GM21390 (cell line): Measurements from ENCODE around the gene CTTN.
"Not testable (repeated sequence)": the region's sequence is repeated elsewhere in the genome, so short reads cannot be mapped to it uniquely, and the experiment has no call there.

ENCODE experiments used
- ATAC-seq: cut with Tn5 transposase; IDR thresholded peaks from one replicate; pipeline ENCODE4 v1.9.1; 2021; ENCODE audit not compliant: unreplicated experiment

The CTTN gene

DNA sequence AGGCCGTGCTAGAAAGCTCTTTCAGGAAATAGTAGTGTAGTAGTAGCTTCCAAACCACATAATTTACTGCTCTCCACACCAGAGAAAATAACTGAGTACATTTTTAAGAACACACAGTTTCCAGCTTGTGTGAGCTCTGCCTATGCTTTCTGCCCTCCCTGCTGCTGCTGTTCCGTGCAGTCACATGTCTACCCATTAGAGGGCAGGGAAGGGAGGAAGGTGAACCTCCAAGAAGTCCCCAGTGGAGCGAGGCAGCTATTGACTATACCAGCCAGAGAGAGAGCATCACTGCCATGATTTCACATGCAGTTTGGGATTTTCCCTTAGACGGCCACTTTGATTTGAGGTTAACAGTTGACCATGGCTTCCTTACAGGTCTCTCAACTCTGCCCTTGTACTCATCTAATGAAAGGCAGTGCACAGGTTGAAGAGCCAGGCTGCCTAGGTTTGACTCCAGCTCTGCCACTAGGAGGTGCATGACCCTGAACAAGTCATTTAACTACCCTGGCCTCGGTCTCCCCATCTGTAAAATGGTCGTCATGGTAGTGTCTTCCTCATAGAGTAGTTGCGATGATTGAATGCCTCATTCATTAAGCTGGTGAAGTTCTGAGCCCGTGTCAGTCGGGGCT is 19.7 kb upstream of the CTTN start:
- no peak for ATAC-seq

- ATAC-seq: no peak
Measured at GRCh38 chr11:70381350-70381749, 17.0 kb upstream of the CTTN start.

DNA sequence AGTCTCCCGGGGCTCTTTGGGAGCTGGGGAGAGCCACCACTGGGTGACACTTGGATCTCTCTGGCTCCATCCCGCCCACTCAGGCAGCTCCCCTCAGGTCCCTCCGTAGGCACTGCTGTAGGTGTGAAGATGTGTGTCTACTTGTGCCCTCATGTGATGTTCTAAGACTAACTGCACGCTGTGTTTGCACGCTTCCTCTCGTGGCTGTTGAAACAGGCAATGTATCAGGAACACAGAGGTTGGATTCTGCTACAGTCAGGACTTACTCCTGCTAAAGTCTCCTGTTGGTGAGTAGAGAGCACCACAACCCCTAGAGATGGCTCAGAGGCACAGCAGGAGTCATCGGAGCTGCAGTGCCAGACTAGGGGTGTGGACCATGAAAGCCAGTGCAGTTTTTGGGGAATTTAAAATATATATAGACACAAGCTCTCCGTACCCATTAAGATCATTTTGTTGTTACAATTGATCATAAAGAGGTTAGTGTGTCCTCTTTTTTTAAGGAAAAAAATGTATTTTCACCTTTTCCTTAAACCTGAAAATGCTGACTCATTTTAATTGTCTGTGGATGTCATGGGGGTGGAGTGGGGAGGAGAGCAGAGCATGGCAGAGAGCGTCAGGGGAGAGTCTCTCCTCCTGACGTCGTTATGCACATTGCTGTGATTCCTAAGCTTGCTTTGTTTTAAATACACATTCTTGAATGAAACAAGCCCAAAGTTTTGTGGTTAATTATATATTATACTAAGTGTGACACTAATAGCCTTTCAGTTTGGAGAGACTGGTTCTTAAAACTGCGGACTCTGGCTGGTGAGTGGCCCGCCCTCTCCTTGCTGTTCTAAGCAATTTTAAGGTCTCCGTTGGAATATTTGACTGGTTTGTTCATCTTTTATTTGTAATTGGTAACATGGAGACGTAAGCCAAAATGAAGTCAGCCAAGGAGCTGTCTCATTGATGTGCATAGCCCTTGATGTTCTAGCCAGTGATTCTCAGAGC is 16.2 kb upstream of the CTTN start:
- ATAC-seq: no peak

GRCh38 chr11:70383664-70384565 is 14.4 kb upstream of the CTTN start:
- ATAC-seq: no peak

- ATAC-seq: no peak
Measured at GRCh38 chr11:70384566-70385152, 13.7 kb upstream of the CTTN start.

DNA sequence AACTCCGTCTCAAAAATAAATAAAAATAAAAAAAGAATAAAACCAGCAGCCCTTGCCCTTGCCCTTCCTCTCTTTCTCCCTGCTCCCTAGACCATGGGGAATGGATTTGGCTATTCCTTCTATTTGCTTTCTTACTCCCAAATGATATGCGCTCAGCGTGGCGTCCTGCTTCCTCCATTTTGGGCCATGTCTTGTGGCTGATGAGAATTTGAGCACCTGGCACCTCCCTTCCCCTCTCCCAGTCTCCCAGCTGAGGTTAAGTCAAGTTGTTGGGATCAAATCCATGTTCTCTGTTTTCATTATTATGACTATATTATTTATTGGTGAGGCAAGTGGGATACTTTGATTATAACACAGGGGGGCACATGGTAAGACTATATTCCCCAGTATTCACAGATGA is 10.8 kb upstream of the CTTN start:
- ATAC-seq: no peak

DNA sequence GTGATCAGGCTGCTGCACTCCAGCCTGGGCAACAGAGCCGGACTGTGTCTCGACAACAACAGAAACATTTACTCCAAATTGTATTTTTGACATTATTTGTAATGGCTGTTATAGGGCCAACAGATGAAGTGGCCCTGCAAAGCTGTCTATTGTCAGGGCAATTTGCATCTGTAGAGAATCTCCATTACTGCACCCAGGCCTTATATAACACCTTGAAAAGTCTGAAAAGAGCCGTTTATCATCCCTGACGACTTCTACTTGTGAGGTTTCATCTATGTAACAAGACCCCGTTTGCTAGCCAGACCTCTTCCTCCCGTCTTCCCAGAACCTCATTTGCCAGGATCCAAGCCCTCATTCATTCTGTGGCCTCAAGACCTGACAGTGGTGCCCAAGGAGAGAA is 9.1 kb upstream of the CTTN start:
- no peak for ATAC-seq

DNA sequence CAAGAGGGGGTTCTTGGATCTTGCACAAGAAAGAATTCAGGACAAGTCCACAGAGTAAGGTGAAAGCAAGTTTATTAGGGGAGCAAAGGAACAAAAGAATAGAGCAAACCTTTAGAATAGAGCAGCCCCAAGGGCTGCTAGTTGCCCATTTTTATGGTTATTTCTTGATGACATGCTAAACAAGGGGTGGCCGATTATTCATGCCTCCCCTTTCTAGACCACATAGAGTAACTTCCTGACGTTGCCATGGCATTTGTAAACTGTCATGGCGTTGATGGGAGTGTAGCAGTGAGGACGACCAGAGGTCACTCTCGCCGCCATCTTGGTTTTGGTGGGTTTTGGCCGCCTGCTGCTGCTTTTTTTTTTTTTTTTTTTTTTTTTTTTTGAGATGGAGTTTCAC is 7.4 kb upstream of the CTTN start:
- not testable (repeated sequence) for ATAC-seq

DNA sequence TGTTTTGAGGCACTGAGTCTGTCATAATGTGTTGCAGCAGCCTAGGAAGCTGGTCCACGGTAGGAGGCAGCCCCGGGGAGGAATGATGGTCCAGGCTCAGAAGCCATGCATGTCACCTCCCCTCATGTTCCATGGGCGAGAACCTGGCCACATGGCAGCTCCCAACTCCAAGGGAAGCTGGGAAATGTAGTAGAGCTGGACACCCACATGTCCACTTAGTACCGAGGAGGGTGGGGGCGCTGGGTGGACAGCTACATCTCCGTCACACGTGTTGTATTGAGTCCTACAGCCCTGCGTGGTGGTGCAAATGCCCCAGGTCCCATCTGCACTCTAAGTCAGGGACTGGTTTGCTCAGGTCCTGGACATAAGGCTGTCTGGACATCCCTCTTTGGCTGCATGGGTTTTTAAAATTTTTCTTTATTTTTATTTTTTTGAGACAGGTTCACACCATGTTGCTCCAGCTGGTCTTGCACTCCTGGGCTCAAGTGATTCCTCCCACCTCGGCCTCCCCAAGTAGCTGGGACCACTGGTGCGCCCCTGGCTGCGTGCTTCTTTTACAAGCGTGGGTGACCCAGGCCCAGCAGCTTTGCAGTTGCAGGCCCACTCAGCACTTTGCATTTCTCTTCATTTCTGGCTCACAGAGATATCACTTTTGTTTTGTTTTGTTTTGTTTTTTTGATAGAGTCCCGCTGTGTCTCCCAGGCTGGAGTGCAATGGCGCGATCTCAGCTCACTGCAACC is 3.9 kb upstream of the CTTN start:
- no peak for ATAC-seq

GRCh38 chr11:70397336-70397982 is 870 bp upstream of the CTTN start:
- ATAC-seq: no peak

DNA sequence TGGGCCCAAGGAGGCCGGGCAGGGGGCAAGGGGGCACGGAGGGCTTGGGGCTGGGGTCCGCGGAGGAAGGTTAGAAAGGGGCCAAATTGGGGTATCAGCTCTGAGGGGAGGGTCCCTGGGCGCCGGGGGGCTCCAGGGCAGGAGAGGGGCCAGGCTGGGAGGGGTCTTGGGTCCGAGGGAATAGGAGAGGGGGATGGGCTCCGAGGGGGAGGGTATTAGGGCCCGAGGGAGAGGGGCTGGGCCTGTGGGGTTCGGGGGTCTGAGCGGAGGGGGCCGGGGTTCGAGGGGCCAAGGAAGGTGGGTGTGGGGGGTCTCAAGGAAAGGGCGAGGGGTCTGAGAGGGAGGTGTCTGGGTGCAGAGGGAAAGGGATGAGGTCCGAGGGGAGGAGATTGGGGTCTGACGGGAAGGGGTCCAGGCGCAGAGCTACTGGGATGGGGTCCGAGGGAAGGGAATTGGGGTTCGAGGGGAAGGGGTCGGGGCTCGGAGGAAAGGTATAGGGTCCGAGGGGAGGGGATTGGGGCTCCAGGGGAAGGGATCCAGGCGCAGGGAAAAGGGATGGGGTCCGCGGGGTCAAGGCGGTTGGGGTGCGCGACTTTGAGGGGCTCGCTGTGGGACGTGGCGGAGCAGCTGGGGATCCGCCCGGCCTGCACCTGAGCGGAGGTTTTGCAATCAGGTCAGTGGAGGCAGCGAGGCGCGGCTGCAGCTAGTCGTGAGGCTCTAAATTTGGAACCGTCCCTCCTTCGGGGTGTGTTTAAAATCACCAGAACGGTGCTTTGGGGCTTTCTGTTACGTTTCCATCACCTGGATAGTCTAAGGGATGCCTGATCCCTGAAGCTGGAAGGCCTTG is 728 bp downstream of the CTTN start:
- ATAC-seq: no peak

DNA sequence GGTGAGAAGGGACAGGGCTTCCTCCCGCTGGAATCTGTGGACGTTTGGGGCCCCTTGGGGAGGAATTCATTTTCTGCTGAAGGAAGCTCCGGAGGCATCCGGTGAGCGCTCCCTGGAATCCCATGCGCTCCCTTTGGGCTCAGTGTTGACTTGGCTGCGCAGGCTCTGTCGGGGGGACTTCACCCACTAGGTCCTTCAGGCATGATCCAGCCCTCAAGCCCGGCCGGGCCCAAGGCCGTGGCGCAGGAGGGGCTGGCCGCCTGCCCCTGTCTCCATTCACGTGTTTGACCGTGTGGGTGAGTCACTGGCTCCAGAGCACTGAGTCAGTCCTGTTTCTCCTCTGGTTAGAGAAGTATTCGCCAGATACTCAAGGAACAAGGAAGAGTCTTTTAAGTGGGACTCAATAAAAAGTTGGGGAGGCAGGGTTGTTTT is 1.4 kb downstream of the CTTN start:
- no peak for ATAC-seq

DNA sequence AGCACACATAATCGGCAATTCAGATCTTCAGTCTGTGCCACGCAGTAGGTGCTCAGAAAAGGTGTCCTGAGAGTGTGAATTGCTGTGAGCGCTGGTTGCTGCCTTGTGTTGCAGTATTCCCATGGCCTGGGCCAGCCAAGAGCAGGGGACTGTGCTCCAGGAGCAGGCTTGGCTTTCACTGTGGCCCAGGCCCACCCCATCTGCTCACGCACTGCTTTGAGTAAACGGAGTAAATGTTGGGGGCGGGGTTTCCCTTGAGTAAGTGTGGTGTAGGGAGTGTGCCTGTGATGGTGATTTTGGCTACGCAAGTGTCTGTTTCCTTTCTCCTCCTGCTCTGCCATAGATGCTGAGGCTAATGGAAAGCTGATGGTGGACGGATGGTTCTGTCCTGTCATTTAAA is 2.3 kb downstream of the CTTN start:
- ATAC-seq: no peak

- ATAC-seq: no peak
Measured at GRCh38 chr11:70402016-70402415, 3.7 kb downstream of the CTTN start.

DNA sequence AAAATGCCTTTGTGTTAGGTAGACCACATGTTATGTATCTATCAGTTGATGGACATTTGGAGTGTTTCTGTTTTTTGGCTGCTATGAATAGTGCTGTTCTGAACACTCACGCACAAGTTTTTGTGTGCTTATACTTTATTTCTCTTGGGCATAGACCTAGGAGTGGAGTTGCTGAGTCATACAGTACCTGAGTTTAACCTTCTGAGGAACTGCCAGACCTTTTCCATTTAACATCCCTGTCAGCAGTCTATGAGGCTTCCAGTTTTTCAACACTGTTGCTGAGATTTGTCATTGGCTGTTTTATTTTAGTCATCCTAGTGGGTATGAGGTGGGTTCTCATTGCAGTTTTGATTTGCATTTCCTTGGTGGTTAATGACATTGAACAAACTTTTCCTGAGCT is 4.4 kb downstream of the CTTN start:
- ATAC-seq: no peak

DNA sequence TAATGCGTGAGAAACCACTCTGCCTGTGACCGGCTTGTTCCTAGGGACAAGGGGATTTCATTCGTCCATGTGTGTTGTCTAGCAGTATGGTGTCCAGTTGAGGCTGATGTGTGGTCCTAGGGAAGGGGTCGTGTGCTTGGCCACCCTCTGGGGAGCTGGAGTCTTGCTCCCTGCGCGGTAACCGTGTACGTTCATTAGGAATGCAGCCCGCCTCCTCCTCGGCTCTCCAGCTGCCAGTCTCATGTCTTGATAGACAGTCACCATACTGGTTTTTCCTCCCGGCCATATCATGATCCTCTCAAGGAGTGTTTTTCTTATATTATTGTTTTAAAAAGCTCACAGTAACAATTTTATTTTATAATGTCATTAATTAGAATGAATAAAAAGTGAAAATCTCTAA is 5.9 kb downstream of the CTTN start:
- ATAC-seq: no peak

GRCh38 chr11:70405679-70406395 is 7.5 kb downstream of the CTTN start:
- ATAC-seq: no peak

- ATAC-seq: no peak
Measured at GRCh38 chr11:70407121-70407520, 8.8 kb downstream of the CTTN start.
